BLaER1 (cell line): ENCODE results near the gene SLAMF1.

Source experiments
- H3K27ac ChIP-seq: shearing (Covaris generic); formaldehyde crosslinking; 2 replicates; pipeline ENCODE4 v1.8.1; 2022
- H3K27me3 ChIP-seq: shearing (Covaris generic); formaldehyde crosslinking; 2 replicates; pipeline ENCODE4 v1.8.1; 2022
- H3K36me3 ChIP-seq: shearing (Covaris generic); formaldehyde crosslinking; 2 replicates; pipeline ENCODE4 v1.8.1; 2022
- H3K4me1 ChIP-seq: shearing (Covaris generic); formaldehyde crosslinking; 2 replicates; pipeline ENCODE4 v1.8.1; 2022
- H3K4me2 ChIP-seq: shearing (Covaris generic); formaldehyde crosslinking; 2 replicates; pipeline ENCODE4 v1.8.1; 2022
- H3K4me3 ChIP-seq: shearing (Covaris generic); formaldehyde crosslinking; 2 replicates; pipeline ENCODE4 v1.8.1; 2022
- H3K9ac ChIP-seq: shearing (Covaris generic); formaldehyde crosslinking; 2 replicates; pipeline ENCODE4 v1.8.1; 2022
- H3K9me3 ChIP-seq: shearing (Covaris generic); formaldehyde crosslinking; 2 replicates; pipeline ENCODE4 v1.8.1; 2022
- H4K20me1 ChIP-seq: shearing (Covaris generic); formaldehyde crosslinking; 2 replicates; pipeline ENCODE4 v1.8.1; 2022
- Cebpa-rat ChIP-seq: shearing (Covaris generic); IDR thresholded peaks from 2 replicates; pipeline ENCODE4 v1.8.1; 2022

Gene SLAMF1

DNA sequence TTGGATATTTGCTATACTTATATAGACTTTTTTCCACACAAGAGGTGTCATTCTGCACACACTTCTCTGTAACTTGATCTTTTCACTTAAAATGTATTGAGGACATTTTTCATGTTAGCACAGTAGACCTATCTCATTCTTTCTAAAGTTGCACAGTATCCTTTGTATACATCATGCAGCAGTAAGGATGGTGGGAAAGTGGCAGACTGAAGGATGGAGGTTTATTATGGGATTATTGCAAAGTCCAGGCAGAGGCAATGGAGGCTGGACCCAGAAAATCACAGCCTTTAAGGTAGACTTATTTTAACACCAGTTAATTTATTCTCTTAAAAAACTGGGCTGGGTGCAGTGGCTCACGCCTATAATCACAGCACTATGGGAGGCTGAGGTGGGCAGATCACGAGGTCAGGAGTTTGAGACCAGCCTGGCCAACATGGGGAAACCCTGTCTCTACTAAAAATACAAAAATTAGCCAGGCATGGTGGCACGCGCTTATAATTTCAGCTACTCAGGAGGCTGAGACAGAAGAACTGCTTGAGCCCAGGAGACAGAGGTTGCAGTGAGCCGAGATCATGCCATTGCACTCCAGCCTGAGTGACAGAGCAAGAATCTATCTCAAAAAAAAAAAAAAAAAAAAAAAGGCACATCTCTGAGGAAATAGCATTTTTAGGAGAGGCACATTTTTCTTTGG lies 25.8 kb downstream of the SLAMF1 start:
- no peak for TF ChIP-seq Cebpa-rat
- no peak overlapping the region for H3K9ac ChIP-seq
- peaks cover 87% of the 10 kb centered on the region for H3K4me1 ChIP-seq
- H3K4me3 ChIP-seq, result no peak overlapping the region
- peak overlapping the region; percentile 95; the same call in 1 of the 2 replicates for H3K27ac ChIP-seq
- H3K27me3 ChIP-seq, result no peaks in the 10 kb centered on the region
- peaks cover 76% of the 10 kb centered on the region for H3K36me3 ChIP-seq
- peaks cover 16% of the 10 kb centered on the region; the same call in 1 of the 2 replicates for H3K9me3 ChIP-seq
- H3K4me2 ChIP-seq, result peak overlapping the region; percentile 95
- no peaks in the 10 kb centered on the region for H4K20me1 ChIP-seq

DNA sequence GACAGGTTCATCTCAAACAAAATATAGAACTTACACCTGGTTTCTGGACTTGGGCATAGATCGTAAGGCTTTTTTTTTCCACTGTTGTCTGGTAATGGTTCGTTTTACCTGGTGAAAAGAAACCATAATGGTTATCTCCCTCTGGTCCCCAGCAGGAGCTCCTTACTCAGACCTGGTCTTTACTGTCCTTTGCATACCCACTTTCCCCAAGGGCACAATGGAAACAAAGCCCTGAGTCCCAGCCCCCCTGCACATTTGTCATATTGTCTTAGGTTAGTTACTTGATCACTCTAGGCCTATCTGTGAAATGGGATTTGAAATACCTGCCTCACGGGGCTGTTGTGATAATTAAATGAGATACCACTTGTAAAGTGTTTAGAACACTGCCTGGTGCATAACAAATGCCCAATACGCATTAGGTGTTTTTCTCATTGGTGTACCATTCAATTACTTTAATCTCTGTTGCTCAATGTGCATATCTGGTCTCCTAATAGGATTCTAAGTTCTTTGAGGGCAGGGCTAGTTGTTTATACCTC lies 27.0 kb downstream of the SLAMF1 start:
- Histone ChIP-seq H3K27ac (peak overlapping the region; percentile 8; the same call in 1 of the 2 replicates), H3K4me1 (peaks cover 74% of the 10 kb centered on the region), H3K36me3 (peaks cover 87% of the 10 kb centered on the region), H3K4me2 (no peak overlapping the region; the same call in 1 of the 2 replicates), H3K27me3 (no peaks in the 10 kb centered on the region), H3K9me3 (peaks cover 16% of the 10 kb centered on the region; the same call in 1 of the 2 replicates), H3K4me3 (0 out of 2 replicates have a peak overlapping the region, but pooled peaks have one; percentile 9), H3K9ac (no peak overlapping the region), H4K20me1 (no peaks in the 10 kb centered on the region)
- TF ChIP-seq Cebpa-rat, result no peak

DNA sequence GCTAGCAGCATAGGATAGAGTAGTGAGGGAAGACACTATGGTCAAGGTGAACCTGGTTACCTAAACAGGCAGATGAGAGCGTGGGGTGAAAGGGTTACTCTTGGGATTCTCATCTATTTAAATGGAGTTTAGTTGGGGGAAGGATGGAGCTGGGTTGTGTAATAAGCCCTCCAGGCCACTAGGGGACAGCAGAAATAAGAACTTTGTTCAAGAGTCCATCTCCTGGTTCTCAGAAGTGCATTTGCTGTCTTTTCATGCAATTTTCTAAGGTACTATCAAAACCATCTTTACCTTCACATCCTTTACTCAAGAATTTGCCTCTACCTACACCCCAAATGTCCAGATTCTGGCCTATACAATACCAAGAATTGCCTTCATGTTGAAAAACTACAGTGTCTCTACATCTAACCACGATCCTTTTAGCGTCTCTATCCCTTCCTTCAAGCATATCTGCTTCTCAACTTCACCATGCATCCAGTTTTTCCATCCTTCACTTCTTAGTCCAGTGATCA lies 28.0 kb downstream of the SLAMF1 start:
- Histone ChIP-seq H3K27me3 (no peaks in the 10 kb centered on the region), H4K20me1 (no peaks in the 10 kb centered on the region), H3K4me2 (peak overlapping the region; percentile 11), H3K9me3 (peaks cover 16% of the 10 kb centered on the region; the same call in 1 of the 2 replicates), H3K36me3 (peaks cover 97% of the 10 kb centered on the region), H3K27ac (peak overlapping the region; percentile 39), H3K4me1 (peaks cover 70% of the 10 kb centered on the region), H3K9ac (no peak overlapping the region), H3K4me3 (no peak overlapping the region)
- TF ChIP-seq Cebpa-rat, result no peak

DNA sequence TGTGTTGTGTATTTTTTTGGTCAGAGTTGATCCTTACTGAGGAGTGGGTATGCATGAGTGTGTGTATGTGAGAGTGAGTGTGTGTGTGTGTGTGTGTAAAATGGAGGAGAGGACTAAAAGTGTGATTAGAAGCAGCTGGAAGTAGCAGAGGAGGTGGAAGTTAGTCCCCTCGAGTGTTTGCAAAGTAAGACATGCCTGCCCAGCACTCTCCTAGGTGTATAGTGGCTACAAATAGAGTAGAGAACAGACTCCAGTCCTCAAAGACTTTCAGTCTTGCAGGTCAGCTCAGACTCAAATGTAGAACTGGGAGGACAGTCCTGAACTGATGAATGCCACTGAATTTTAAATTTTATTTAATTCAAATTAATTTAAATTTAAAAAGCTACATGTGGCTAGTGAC lies 28.5 kb downstream of the SLAMF1 start:
- no peaks in the 10 kb centered on the region for H4K20me1 ChIP-seq
- peak overlapping the region; percentile 11; the same call in 1 of the 2 replicates for H3K4me2 ChIP-seq
- TF ChIP-seq Cebpa-rat, result no peak
- peaks cover 65% of the 10 kb centered on the region for H3K4me1 ChIP-seq
- H3K27me3 ChIP-seq, result no peaks in the 10 kb centered on the region
- H3K36me3 ChIP-seq, result peaks cover 97% of the 10 kb centered on the region
- H3K4me3 ChIP-seq, result no peak overlapping the region
- peak overlapping the region; percentile 39 for H3K27ac ChIP-seq
- H3K9me3 ChIP-seq, result peaks cover 16% of the 10 kb centered on the region; the same call in 1 of the 2 replicates
- no peak overlapping the region for H3K9ac ChIP-seq

DNA sequence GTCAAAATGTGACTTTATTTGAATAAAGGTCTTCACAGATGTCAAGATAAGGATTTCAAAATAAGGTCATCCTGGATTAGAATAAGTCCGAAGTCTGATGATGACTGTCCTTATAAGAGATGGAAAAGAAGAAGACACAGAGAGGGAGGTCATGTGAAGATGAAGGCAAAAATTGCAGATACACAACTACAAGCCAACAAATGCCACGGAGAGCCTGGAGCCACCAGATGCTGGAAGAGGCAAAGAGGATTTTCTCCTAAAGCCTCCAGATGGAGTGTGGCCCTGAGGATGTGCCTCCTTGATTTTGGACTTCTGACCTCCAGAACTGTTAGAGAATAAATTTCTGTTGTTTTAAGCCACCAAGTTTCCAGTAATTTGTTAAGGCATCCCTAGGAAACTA lies 31.2 kb downstream of the SLAMF1 start:
- Histone ChIP-seq H3K4me3 (no peak overlapping the region), H3K27ac (no peak overlapping the region), H3K4me2 (no peak overlapping the region), H4K20me1 (no peaks in the 10 kb centered on the region), H3K4me1 (peaks cover 60% of the 10 kb centered on the region), H3K27me3 (no peaks in the 10 kb centered on the region), H3K9ac (no peak overlapping the region), H3K9me3 (peaks cover 16% of the 10 kb centered on the region; the same call in 1 of the 2 replicates), H3K36me3 (peaks cover 97% of the 10 kb centered on the region)
- no peak for TF ChIP-seq Cebpa-rat

DNA sequence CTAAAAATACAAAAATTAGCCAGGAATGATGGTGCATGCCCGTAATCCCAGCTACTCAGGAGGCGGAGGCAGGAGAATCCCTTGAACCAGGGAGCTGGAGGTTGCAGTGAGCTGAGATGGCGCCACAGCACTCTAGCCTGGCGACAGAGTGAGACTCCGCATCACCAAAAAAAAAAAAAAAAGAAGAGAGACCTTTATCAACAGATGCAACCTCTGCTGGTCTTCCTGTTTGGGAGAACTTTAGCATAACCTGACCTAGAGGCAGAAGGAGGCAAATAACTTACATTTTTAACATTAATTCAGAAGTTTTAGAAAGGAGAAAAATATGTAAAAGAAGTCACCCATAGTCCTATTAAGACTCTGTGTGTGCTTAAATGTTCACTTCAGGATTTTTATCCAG lies 32.4 kb downstream of the SLAMF1 start:
- Histone ChIP-seq H3K4me3 (no peak overlapping the region), H3K27me3 (no peaks in the 10 kb centered on the region), H3K36me3 (peaks cover 97% of the 10 kb centered on the region), H3K9ac (no peak overlapping the region), H3K4me2 (no peak overlapping the region), H3K9me3 (peaks cover 7% of the 10 kb centered on the region; the same call in 1 of the 2 replicates), H3K27ac (no peak overlapping the region), H3K4me1 (peaks cover 63% of the 10 kb centered on the region), H4K20me1 (no peaks in the 10 kb centered on the region)
- TF ChIP-seq Cebpa-rat, result no peak

DNA sequence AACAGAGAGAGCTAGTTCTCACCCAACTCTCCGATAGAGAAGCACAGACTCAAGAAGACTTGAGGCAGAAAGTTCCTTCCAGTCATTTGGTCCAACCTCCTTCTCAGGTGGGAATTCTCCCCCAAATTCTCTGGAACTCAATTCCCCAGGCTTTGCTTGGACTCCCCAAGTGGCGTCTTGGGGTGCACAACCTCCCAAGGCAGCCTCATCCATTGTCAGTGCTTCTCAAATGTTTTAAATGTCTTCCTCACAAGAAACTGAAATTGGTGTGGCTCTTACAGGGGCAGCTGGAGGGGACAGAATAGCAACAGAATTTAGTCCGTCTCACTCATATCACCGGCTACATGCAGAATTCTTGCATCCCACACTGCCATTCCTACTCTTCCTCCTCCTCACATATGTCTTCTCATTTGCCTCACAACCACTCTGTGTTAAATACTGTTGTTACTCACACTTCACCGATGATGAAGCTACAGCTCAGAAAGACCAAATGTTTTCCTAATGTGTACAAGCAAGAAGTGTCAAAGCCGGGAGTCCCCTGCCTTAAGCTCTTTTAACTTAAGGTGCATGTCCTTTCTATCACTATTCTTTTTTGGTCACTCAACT lies 34.1 kb downstream of the SLAMF1 start:
- Histone ChIP-seq H3K9ac (no peak overlapping the region), H3K27me3 (no peaks in the 10 kb centered on the region), H3K27ac (peak overlapping the region; percentile 29; the same call in 1 of the 2 replicates), H4K20me1 (no peaks in the 10 kb centered on the region), H3K4me1 (peaks cover 63% of the 10 kb centered on the region), H3K4me2 (no peak overlapping the region), H3K9me3 (no peaks in the 10 kb centered on the region), H3K36me3 (peaks cover 97% of the 10 kb centered on the region), H3K4me3 (no peak overlapping the region)
- no peak for TF ChIP-seq Cebpa-rat

DNA sequence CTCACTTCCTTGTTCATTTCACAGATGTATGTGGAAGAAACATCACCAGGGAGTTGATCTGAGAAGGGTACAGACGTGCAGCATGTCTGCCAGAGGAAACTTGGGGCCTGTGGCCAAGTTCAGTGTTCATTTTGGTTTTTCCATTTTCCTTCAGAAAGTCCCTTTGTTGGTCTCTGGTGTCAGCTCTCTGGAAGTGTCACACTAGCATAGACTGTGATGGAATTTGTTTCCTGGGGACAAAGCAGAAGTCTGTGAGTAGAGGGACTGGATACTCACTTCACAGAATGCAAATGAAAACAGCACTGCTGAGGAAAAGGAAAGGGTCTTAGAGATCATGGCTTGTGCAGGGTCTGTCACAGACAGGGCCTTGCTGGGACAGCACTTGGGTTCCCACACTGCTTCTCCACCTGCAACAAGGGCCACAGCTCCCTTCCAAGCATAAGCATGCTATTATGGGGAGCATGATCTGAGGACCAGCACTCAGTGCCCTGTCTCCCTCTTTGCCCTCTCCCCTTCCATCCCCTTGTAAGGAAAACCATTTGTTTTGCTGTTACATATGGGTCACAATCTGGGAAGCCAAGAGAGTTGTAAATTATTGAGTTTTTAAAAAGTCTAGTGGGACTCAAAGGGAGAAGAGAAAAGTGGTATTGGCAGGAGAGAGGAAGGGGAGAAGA lies 36.1 kb downstream of the SLAMF1 start:
- Histone ChIP-seq H3K9me3 (no peaks in the 10 kb centered on the region), H3K27me3 (no peaks in the 10 kb centered on the region), H3K4me3 (no peak overlapping the region), H3K4me1 (peaks cover 72% of the 10 kb centered on the region), H3K36me3 (peaks cover 85% of the 10 kb centered on the region), H3K4me2 (peak overlapping the region; percentile 42), H3K27ac (peak overlapping the region; percentile 69), H4K20me1 (no peaks in the 10 kb centered on the region), H3K9ac (peak overlapping the region; percentile 23; the same call in 1 of the 2 replicates)
- no peak for TF ChIP-seq Cebpa-rat

DNA sequence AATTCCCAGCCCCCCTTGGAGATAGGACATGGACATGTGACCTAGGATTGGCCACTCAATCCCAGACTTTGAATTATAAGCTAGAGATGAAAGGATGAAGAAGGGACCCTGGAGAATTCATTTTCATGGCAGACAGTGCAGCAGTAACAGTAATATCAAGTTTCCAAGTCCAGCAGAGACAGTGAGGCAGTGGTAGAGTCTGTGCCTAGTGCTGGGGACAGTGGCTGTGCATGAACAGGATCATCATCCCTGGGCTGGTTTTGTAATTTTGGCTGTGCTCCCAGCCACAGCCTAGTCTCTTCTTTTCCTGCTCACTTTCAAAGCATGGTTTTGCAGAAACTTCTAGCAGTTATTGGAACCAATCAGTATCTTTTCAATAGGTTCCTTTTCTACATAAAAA lies 37.9 kb downstream of the SLAMF1 start:
- H3K27me3 ChIP-seq, result no peaks in the 10 kb centered on the region
- no peak overlapping the region for H3K4me3 ChIP-seq
- peaks cover 76% of the 10 kb centered on the region for H3K36me3 ChIP-seq
- no peak for TF ChIP-seq Cebpa-rat
- H3K27ac ChIP-seq, result peak overlapping the region; percentile 66
- peak overlapping the region; percentile 42 for H3K4me2 ChIP-seq
- peak overlapping the region; percentile 2; the same call in 1 of the 2 replicates for H3K9ac ChIP-seq
- peaks cover 79% of the 10 kb centered on the region for H3K4me1 ChIP-seq
- no peaks in the 10 kb centered on the region for H4K20me1 ChIP-seq
- peaks cover 16% of the 10 kb centered on the region for H3K9me3 ChIP-seq
